ENCODE results near the gene HSD17B2. TPM values are rescaled to one million over a fixed set of nuclear protein-coding genes. Genes with fewer than 3 reads are reported as not detected.

Gene HSD17B2
- polyA plus RNA-seq, 1 of the 3 experiments (the other 2 are of a cell fraction): not detected

- Histone ChIP-seq H2AFZ (ENCODE audit: low read depth) (no peak overlapping the region), H3K9me2 (no peaks in the 10 kb centered on the region), H3K9ac (no peak overlapping the region), H3K4me1 (ENCODE audit: control insufficient read depth in 1 of 2, insufficient read depth in 2 of 2, low read depth in 1 of 2, low read length in 1 of 2) (peaks cover 0 to 6% of the 10 kb centered on the region in 2 experiments; a peak in 1 of 4 replicates), H3K4me3 (ENCODE audit: low read depth in 2 of 2, low read length in 1 of 2) (no peak overlapping the region), H4K20me1 (ENCODE audit: insufficient read depth) (no peaks in the 10 kb centered on the region), H3K4me2 (no peak overlapping the region), H3F3A (replicated peaks; ENCODE audit: insufficient read depth) (no peaks in the 10 kb centered on the region), H3K27me3 (ENCODE audit: insufficient read depth) (peaks cover 44% of the 10 kb centered on the region; the same call in 1 of the 2 replicates), H3K79me2 (ENCODE audit: insufficient read depth) (no peaks in the 10 kb centered on the region), H3K9me3 (no peaks in the 10 kb centered on the region), H3K36me3 (replicated peaks in 1 of 2; ENCODE audit: control insufficient read depth in 1 of 2, insufficient read depth in 2 of 2, low read length in 1 of 2) (no peaks in the 10 kb centered on the region), H3K27ac (ENCODE audit: low read depth in 2 of 2, low read length in 1 of 2) (no peak overlapping the region)
- CTCF ChIA-PET: no interaction called here
- no peak for DNase-seq
- 34% methylated on average over 2 of the region's 2 CpGs for WGBS (ENCODE audit: low lambda C conversion rate)
- no peak for TF ChIP-seq SMC3 (IDR thresholded peaks at IDR 0.05; ENCODE audit: low read depth, low read length)
- POLR2A ChIA-PET: no interaction called here
These were observed 11.9 kb downstream of the HSD17B2 start for GRCh38 chr16:82046941-82047340.

- 35% methylated on average over 2 of the region's 2 CpGs for WGBS (ENCODE audit: low lambda C conversion rate)
- Histone ChIP-seq H3K9me3 (no peaks in the 10 kb centered on the region), H3K9me2 (no peaks in the 10 kb centered on the region), H3K4me1 (ENCODE audit: control insufficient read depth in 1 of 2, insufficient read depth in 2 of 2, low read depth in 1 of 2, low read length in 1 of 2) (peaks cover 0 to 6% of the 10 kb centered on the region in 2 experiments; a peak in 1 of 4 replicates), H3K79me2 (ENCODE audit: insufficient read depth) (no peaks in the 10 kb centered on the region), H3F3A (replicated peaks; ENCODE audit: insufficient read depth) (no peaks in the 10 kb centered on the region), H3K4me2 (no peak overlapping the region), H4K20me1 (ENCODE audit: insufficient read depth) (no peaks in the 10 kb centered on the region), H2AFZ (ENCODE audit: low read depth) (no peak overlapping the region), H3K36me3 (replicated peaks in 1 of 2; ENCODE audit: control insufficient read depth in 1 of 2, insufficient read depth in 2 of 2, low read length in 1 of 2) (no peaks in the 10 kb centered on the region), H3K27ac (ENCODE audit: low read depth in 2 of 2, low read length in 1 of 2) (no peak overlapping the region), H3K4me3 (ENCODE audit: low read depth in 2 of 2, low read length in 1 of 2) (no peak overlapping the region), H3K27me3 (ENCODE audit: insufficient read depth) (peaks cover 48% of the 10 kb centered on the region; the same call in 1 of the 2 replicates), H3K9ac (no peak overlapping the region)
- TF ChIP-seq CHD2 (IDR thresholded peaks at IDR 0.05; ENCODE audit: low read length, partially characterized antibody) (no peak), RFX5 (IDR thresholded peaks at IDR 0.05; ENCODE audit: low read length) (no peak), NFIC (IDR thresholded peaks at IDR 0.05; ENCODE audit: borderline replicate concordance) (no peak), SIN3A (IDR thresholded peaks at IDR 0.05; ENCODE audit: borderline replicate concordance, low read depth, low read length) (no peak), YY1 (IDR thresholded peaks at IDR 0.05; ENCODE audit: low read depth) (no peak), USF1 (IDR thresholded peaks at IDR 0.05; ENCODE audit: borderline replicate concordance, low read depth) (no peak), GABPA (IDR thresholded peaks at IDR 0.05; ENCODE audit: low read depth) (no peak), PBX3 (IDR thresholded peaks at IDR 0.05) (no peak), FOXJ3 (CRISPR knock-in tag; IDR thresholded peaks at IDR 0.05) (no peak), POLR2AphosphoS5 (IDR thresholded peaks at IDR 0.05; ENCODE audit: low read depth, low read length) (no peak), FOSL2 (IDR thresholded peaks at IDR 0.05; ENCODE audit: borderline replicate concordance, low read depth) (no peak), NRF1 (IDR thresholded peaks at IDR 0.05; ENCODE audit: low read depth, low read length) (no peak), RXRA (IDR thresholded peaks at IDR 0.05; ENCODE audit: borderline replicate concordance, low read depth) (no peak), USF2 (IDR thresholded peaks at IDR 0.05; ENCODE audit: borderline replicate concordance, low read depth, low read length) (no peak), REST (IDR thresholded peaks at IDR 0.05; ENCODE audit: low read depth, low read length) (no peak), ELF1 (IDR thresholded peaks at IDR 0.05) (no peak), GATA2 (CRISPR knock-in tag; IDR thresholded peaks at IDR 0.05) (no peak), TAF1 (IDR thresholded peaks at IDR 0.05; ENCODE audit: borderline replicate concordance, low read depth, low read length) (no peak), TCF12 (IDR thresholded peaks at IDR 0.05) (no peak), MAX (IDR thresholded peaks at IDR 0.05; ENCODE audit: low read depth) (no peak)
- no peak for DNase-seq
- ChIA-PET CTCF (interaction anchor here (1.4 kb wide), 1 partner anchor 12 kb away, joined by 3 read pairs; no protein-coding TSS in a partner anchor), POLR2A (no interaction called here)
These were observed 12.3 kb downstream of the HSD17B2 start for GRCh38 chr16:82047374-82047773.

Data from SK-N-SH (cell line).